Left colon (tissue), 2 donors: Measurements from ENCODE around the gene KRTCAP2. TPM values are rescaled to one million over a fixed set of nuclear protein-coding genes. Genes with fewer than 3 reads are reported as not detected.

ENCODE experiments used
- ATAC-seq: fragments of 200-7000 bp; cut with Tn5 transposase; one replicate; pipeline ENCODE4 v1.9.1; 2020; ENCODE audit warnings: mild to moderate bottlenecking, moderate library complexity
- DNase-seq, 2 donors: peaks; one replicate each; pipeline ENCODE4 v3.0.0-alpha.2; 2020
- intact Hi-C, 2 donors: fragments of 100-400 bp; cut with DNase I in 1 of 2; cut with micrococcal nuclease in 1 of 2; formaldehyde crosslinking; loops; one replicate each; pipeline versions ENCODE4 v1.11.2 to v1.14.0; 2022; cut with DNase I, micrococcal nuclease
- total RNA-seq, 2 donors: library from RNA; stranded (reverse); fragmentation: NEBNext Ultra II Directional; extraction: Animal tissue kit (Norgen Biotek cat#: 25700); gene quantifications; one replicate each; pipeline ENCODE4 v1.2.1, GENCODE V29; 2021
- donor health status: DM: no; HTN: no; CAD: no.
- donor health status: DM: yes; HTN: yes; CAD: no.

The KRTCAP2 gene
- total RNA-seq, 2 donors from 2014 or later: 143 to 164 TPM

DNA sequence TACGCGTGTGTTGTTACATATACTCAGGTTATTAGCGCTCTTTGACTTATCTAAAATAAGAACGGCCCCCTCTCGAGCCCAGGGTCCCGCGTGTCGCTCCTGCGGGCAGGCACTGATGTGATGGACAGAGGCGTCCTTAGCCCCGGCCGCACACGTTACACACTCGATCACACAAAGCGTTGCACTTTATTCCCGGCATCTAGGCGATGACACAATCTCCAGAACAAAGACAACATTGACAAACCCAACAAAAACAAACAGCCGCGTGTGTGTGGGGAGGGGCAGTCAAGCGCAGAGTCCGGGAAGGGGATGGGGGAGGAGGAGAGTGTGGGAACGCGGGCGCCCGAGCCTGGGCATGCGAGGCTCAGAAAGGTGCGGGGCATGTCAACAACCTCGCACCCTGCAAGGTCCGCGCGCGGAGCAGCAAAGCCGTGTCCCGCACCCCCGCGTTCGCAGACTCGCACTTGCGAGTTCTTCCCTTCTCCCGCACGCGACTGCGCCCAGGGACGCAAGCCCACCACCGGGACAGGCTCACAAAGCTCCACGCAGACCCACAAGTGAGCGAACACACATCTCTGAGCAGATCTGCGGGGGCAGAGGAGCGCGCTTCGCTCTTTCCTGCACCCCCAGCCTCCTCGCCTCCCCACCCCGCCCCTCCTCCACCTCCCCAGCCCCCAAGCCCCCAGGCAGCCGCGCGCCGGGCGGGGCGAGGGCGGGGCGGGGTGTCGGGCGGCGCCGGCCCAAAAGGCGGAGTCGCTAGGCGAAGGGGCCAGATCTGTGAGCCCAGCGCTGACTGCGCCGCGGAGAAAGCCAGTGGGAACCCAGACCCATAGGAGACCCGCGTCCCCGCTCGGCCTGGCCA is 45.8 kb downstream of the KRTCAP2 start, which contains the start of gene EFNA1:
TSS of gene EFNA1 (plus strand) at position 772 of the 862 bp plus-strand sequence. CDS start 102 bp downstream, outside the sequence.
- ATAC-seq: peak; percentile 49
- DNase-seq: peak; percentile 84 to 90
- intact Hi-C loops: no loop called here

DNA sequence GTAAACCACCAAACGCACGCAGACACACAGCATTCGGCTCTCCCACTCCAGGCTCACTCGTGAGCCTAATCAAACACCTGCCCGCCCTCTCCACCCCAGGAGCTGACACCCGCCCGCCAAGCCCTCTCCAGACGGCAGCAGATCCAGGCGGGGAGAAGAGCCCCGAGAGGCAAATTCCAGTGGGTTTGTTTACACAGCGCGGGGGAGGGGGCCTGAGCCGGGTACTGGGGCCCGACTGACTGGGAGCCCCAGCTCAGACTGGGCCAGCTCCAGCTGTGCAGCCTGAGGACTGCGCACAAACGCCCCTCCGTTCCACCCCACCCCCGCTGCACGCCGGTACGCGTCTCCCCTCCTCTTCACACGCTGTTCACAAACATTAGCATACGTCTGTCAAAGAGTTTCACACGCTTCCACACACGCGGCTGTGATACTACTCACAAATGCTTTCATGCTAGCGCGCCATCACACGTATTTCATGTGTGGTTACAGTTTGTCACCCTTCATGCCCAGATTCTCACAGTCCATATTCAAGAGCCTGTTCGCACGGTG is 46.5 kb downstream of the KRTCAP2 start:
- DNase-seq (peak; percentile 54 to 70), ATAC-seq (peak; percentile 7)
- intact Hi-C loops: no loop called here

DNA sequence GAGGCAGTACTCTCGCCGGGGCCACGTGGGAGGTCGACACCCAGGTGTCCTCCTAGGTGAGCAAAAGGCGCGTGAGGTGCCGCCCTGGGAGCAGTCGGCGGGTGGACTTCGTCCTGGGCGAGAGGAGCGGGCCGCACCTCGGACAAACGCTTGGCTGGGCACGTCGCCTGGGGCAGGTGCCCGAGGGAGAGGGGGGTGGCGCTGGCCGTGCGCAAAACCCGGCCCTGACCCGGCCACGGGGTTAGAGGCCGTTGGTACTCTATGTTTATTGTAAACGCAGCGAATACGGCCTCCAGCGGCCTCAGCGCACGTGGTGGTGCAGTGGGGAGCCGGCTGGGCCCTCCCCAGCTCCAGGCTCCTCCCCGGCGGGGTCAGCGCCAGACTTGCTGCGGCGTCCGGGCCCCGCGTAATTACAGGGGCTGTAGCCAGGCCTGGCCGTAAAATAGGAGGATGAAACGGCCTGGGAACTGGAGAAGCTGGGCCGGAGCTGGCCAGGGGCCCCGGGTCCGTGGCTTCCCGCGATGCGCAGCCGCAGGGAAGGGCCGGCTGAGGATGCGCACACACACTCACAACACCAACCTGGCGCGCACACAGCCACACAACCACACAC is 47.1 kb downstream of the KRTCAP2 start:
- intact Hi-C loops: no loop called here
- ATAC-seq: peak; percentile 61

DNA sequence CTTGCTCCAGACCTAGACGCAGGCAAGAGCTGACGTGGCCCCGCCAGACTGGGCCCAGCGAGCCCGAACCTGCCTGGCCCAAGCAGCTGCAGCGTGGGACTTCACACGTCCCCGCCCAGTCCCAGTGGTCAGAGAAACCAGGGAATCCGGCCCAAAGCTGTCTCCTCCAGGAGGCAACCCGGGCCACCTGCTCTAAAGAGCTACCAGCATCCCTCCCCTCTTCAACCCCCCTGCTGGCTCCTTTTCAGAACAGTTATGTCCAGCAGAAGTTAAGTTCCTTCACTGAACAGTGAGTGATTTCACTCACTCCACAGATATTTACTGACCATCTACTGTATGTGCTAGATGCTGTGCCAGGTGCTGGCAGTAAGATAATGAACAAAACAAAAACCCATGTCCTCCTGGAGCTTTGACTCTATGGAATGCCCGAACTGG is 47.6 kb downstream of the KRTCAP2 start:
- intact Hi-C loops: no loop called here
- ATAC-seq (no peak), DNase-seq (peak; percentile 40 to 52)

More for the DNA sequence above, 47.1 kb downstream of the KRTCAP2 start:
- DNase-seq: peak; percentile 90 to 96

DNA sequence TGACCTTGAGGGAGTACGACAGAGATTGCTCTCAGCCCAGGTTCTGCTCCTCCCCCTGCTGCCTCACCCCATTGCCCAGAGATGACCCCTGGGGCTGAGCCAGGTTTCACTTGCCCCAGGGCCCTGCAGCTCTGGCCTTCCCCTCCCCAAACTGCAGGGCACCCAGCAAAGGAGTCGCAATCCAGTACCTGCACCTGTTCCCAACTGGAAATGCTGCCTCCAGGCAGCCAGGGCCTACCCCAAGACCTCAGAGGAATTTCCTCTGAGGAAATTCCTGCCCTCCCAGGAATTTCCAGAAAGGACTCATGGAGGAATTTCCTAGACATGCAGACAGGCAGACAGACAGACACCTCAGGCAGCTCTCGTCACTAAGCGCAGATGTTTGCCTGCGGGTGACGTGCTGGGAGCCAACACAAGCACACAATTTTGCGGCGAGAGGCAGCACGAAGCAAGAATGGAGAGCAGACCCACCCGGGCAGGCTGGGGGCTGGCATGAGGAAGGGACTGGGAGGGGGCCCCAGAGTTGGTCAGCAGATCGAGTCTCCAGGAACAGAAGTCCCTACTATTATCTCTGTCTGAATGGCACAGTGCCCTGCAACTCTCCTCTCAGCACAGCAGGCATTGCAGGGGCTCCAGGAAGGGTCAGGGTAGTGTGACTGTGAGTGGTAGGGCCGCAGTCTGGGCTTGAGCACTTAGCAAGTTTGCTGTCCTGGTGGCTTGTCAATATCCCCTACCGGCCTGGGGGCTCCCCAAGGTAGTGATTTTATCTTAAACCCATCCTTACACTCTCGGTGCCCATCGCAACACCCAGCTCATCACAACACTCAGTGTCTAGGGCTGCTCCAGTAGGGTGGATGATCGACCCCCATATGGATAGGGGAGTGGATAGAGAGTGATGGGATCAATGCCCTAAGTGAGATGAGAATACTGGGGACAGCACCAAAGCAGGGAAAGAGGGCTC is 48.3 kb downstream of the KRTCAP2 start:
- DNase-seq (peak; percentile 59 to 72), ATAC-seq (no peak)

DNA sequence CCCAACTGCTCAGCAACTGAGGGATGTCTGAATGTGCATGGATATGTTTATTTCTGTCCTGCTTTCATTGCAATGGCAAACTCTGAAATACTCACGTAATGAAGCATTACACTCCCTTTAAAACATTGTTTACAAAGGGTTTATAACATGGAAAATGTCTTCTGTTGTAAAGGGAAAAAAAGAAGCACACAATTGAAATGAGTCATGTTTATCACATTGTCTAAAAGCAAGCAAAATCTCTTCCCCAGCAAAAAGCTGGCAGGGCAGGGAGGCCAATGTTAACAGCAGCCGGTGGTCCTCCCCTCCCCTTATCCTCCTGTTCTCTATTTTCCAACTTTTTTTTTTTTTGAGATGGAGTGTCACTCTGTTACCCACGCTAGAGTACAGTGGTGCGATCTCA is 49.3 kb downstream of the KRTCAP2 start:
- no peak for DNase-seq
- intact Hi-C loops: no loop called here
- peak; percentile 14 for ATAC-seq

More for the DNA sequence above, 48.3 kb downstream of the KRTCAP2 start:
- intact Hi-C loops: no loop called here

DNA sequence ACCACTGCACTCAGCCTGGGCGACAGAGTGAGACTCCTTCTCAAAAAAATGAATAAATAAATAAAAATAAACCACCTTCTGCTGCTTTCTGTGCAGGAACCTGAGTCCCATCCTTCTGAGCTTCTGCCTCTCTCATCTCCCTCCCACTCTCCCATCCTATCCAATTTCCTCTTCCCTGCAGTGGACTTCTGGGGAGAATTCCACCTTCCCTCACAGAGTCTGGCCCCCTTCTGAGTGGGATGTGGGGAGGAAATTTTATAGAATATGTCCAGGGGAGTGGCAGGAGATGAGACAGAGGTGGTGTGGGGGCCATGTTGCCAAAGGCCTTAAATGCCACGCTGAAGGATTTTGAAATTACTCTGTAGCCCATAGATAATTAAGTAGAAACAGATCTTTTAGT is 50.8 kb downstream of the KRTCAP2 start:
- intact Hi-C loops: no loop called here
- ATAC-seq (no peak), DNase-seq (no peak)

DNA sequence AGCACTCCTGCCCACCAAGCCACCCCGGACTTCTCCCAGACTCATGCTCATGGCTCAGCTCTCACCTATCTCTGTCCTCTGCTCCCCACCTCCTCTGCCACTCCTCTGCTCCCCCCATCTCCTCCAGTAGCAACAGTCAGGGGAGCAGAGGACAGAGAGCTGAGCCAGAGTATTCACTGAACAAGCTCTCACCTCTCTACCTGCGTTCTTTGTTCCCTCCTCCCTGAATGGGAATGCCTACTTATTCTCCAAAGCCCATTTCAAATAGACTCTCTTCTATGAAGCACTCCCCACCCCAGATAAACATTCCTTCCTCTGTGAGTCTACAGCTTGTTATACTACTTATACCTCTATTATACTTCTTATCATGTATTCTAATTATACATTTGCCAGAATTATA is 51.9 kb downstream of the KRTCAP2 start:
- DNase-seq: no peak
- intact Hi-C loops: no loop called here

DNA sequence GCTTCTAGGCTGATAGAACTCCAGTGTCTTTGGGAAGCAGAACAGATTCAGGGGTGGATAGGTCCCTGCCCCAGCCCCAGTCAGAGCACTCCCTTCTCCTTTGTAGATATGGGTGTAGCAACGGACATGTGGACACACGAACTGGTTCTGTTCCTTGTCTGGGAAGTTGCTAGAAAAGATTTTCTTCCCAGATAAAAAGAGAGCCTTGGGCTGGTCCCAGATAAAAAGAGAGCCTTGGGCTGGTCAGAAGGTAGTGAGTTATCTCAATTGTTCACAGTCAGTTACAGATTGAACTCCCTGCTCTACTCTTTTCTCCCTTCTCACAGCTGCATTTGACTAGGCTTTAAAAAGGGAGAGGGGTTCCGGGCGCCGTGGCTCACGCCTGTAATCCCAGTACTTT is 52.9 kb downstream of the KRTCAP2 start:
- DNase-seq (no peak), ATAC-seq (peak; percentile 42)
- intact Hi-C loops: no loop called here

More for the DNA sequence above, 51.9 kb downstream of the KRTCAP2 start:
- ATAC-seq: no peak

Other genes starting within 250 kb of the KRTCAP2 start
- 10 to 100 TPM; 33.4 to 34.0 TPM for gene PMVK, start 236.6 kb downstream of the KRTCAP2 start, total RNA-seq
- gene PBXIP1, start 217.2 kb downstream of the KRTCAP2 start, total RNA-seq: 10 to 100 TPM; 33.4 to 61.2 TPM
- gene PYGO2, start 211.5 kb downstream of the KRTCAP2 start, total RNA-seq: 10 to 100 TPM; 27.0 to 31.3 TPM
- gene SHC1, start 202.6 kb downstream of the KRTCAP2 start, total RNA-seq: 100 to 1,000 TPM in 1 of 2 donors, 10 to 100 TPM in 1; 95.3 to 108 TPM
- gene CKS1B, start 198.6 kb downstream of the KRTCAP2 start, total RNA-seq: 10 to 100 TPM; 22.8 to 35.7 TPM
- gene FLAD1, start 190.0 kb downstream of the KRTCAP2 start, total RNA-seq: 10 to 100 TPM; 32.8 to 43.7 TPM
- gene LENEP, start 179.7 kb downstream of the KRTCAP2 start, total RNA-seq: under 1 TPM in 1 of 2 donors, not detected in 1; 0.52 TPM
- gene ZBTB7B, start 170.5 kb downstream of the KRTCAP2 start, total RNA-seq: 100 to 1,000 TPM; 248 to 326 TPM
- gene DCST2, start 139.5 kb downstream of the KRTCAP2 start, total RNA-seq: 1 to 10 TPM; 1.5 to 3.6 TPM
- under 1 TPM in 1 of 2 donors, not detected in 1; 0.21 TPM for gene DCST1, start 139.5 kb downstream of the KRTCAP2 start, total RNA-seq
- 100 to 1,000 TPM in 1 of 2 donors, 10 to 100 TPM in 1; 88.9 to 160 TPM for gene ADAM15, start 122.0 kb downstream of the KRTCAP2 start, total RNA-seq
- gene EFNA4, start 109.6 kb downstream of the KRTCAP2 start, total RNA-seq: 10 to 100 TPM; 23.0 to 33.5 TPM
- 10 to 100 TPM in 1 of 2 donors, 1 to 10 TPM in 1; 7.7 to 23.1 TPM for gene EFNA3, start 94.5 kb downstream of the KRTCAP2 start, total RNA-seq
- 100 to 1,000 TPM in 1 of 2 donors, 10 to 100 TPM in 1; 63.0 to 176 TPM for gene EFNA1, start 45.4 kb downstream of the KRTCAP2 start, total RNA-seq
- 100 to 1,000 TPM in 1 of 2 donors, 10 to 100 TPM in 1; 70.6 to 107 TPM for gene SLC50A1, start 37.5 kb downstream of the KRTCAP2 start, total RNA-seq
- gene DPM3, start 32.8 kb downstream of the KRTCAP2 start, total RNA-seq: 100 to 1,000 TPM in 1 of 2 donors, 10 to 100 TPM in 1; 93.9 to 131 TPM
- gene TRIM46, start 545 bp upstream of the KRTCAP2 start, total RNA-seq: under 1 TPM; 0.28 to 0.52 TPM
- 10 to 100 TPM; 20.0 to 20.9 TPM for gene THBS3, start 34.6 kb upstream of the KRTCAP2 start, total RNA-seq
- 10 to 100 TPM; 36.3 to 46.4 TPM for gene MTX1, start 35.4 kb upstream of the KRTCAP2 start, total RNA-seq
- 10 to 100 TPM; 19.9 to 21.7 TPM for gene ENTREP3, start 82.2 kb upstream of the KRTCAP2 start, total RNA-seq
- gene SCAMP3, start 89.1 kb upstream of the KRTCAP2 start, total RNA-seq: 10 to 100 TPM; 43.1 to 53.2 TPM
- gene CLK2, start 100.2 kb upstream of the KRTCAP2 start, total RNA-seq: 10 to 100 TPM; 34.3 to 41.0 TPM
- 10 to 100 TPM; 11.2 to 21.5 TPM for gene HCN3, start 104.2 kb upstream of the KRTCAP2 start, total RNA-seq
- 1 to 10 TPM; 1.0 to 1.9 TPM for gene PKLR, start 128.1 kb upstream of the KRTCAP2 start, total RNA-seq
- 100 to 1,000 TPM; 192 to 375 TPM for gene FDPS, start 135.6 kb upstream of the KRTCAP2 start, total RNA-seq
- 10 to 100 TPM; 73.2 to 78.8 TPM for gene RUSC1, start 147.6 kb upstream of the KRTCAP2 start, total RNA-seq